Brain microvascular endothelial cell (primary cell): ENCODE results near the gene NEK10.

ENCODE experiments used
- DNase-seq: peaks from one replicate; pipeline ENCODE4 v3.0.0-alpha.2; 2020
- H3K27ac ChIP-seq: fragments of 250-450 bp; sonication (Bioruptor Pico); 2 replicates; pipeline ENCODE4 v1.5.1; 2020; ENCODE audit warnings: mild to moderate bottlenecking, moderate library complexity
- H3K27me3 ChIP-seq: fragments of 250-450 bp; sonication (Bioruptor Pico); replicated peaks from 2 replicates; pipeline ENCODE4 v1.5.1; 2020; ENCODE audit warnings: mild to moderate bottlenecking
- H3K36me3 ChIP-seq: fragments of 250-450 bp; sonication (Bioruptor Pico); replicated peaks from 2 replicates; pipeline ENCODE4 v1.5.1; 2020; ENCODE audit warnings: mild to moderate bottlenecking
- H3K4me3 ChIP-seq: 2 replicates; pipeline ENCODE4 v1.5.1; 2011; ENCODE audit warnings: low read depth, mild to moderate bottlenecking, control low read depth, low read length, moderate library complexity
- in situ Hi-C: cut with HindIII; loops from 2 replicates; pipeline ENCODE4 v1.10.0; 2017; ENCODE audit warnings: low sequenced_read_pairs, low pct_ligation_motif_present
- TF ChIP-seq, protein P1 (sequence below): IDR thresholded peaks from 2 replicates; pipeline ENCODE4 v1.5.1; 2011; ENCODE audit warnings: low read depth, mild to moderate bottlenecking, moderate library complexity, low read length, control low read depth, inconsistent platforms; ENCODE audit errors: missing control alignments

Gene NEK10

GRCh38 chr3:27317096-27317495 lies 52.1 kb downstream of the NEK10 start:
- Histone ChIP-seq H3K27ac (no peak overlapping the region), H3K27me3 (no peaks in the 10 kb centered on the region), H3K36me3 (no peaks in the 10 kb centered on the region), H3K4me3 (no peak overlapping the region)
- in situ Hi-C loops, result no loop called here
- no peak for DNase-seq
- TF ChIP-seq, protein P1, sequence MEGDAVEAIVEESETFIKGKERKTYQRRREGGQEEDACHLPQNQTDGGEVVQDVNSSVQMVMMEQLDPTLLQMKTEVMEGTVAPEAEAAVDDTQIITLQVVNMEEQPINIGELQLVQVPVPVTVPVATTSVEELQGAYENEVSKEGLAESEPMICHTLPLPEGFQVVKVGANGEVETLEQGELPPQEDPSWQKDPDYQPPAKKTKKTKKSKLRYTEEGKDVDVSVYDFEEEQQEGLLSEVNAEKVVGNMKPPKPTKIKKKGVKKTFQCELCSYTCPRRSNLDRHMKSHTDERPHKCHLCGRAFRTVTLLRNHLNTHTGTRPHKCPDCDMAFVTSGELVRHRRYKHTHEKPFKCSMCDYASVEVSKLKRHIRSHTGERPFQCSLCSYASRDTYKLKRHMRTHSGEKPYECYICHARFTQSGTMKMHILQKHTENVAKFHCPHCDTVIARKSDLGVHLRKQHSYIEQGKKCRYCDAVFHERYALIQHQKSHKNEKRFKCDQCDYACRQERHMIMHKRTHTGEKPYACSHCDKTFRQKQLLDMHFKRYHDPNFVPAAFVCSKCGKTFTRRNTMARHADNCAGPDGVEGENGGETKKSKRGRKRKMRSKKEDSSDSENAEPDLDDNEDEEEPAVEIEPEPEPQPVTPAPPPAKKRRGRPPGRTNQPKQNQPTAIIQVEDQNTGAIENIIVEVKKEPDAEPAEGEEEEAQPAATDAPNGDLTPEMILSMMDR, result no peak

- H3K27ac ChIP-seq, result no peak overlapping the region
- H3K4me3 ChIP-seq, result no peak overlapping the region
- no peak for DNase-seq
- in situ Hi-C loops, result no loop called here
- H3K36me3 ChIP-seq, result no peaks in the 10 kb centered on the region
- TF ChIP-seq, protein P1, result no peak
- no peaks in the 10 kb centered on the region for H3K27me3 ChIP-seq
Measured at GRCh38 chr3:27315003-27315402, 54.2 kb downstream of the NEK10 start.

GRCh38 chr3:27312044-27312668 lies 57.0 kb downstream of the NEK10 start:
- TF ChIP-seq, protein P1, result peak; percentile 67
- peak; percentile 86 for DNase-seq
- in situ Hi-C loops, result no loop called here
- no peaks in the 10 kb centered on the region for H3K27me3 ChIP-seq
- no peak overlapping the region for H3K4me3 ChIP-seq
- H3K27ac ChIP-seq, result peak overlapping the region; percentile 89
- H3K36me3 ChIP-seq, result no peaks in the 10 kb centered on the region

DNA sequence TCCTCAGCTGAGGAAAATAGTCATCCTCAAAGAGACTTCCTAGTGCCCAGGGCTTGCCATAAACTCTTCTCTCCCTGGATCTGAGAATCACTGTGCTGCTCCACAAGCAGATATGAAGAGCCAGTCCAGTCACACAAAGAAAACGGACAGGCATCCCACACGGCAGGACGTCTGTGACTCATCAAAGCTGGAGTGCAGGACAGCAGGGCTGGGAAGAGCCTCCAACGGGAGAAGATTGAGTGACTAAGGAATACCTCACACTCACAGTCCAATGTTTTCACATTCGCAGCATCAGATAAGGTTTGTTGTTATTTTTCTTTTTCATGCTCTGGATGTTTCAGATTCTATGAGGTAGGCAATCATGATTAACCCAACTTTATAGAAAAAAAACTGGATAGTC lies 57.8 kb downstream of the NEK10 start:
- Histone ChIP-seq H3K27me3 (no peaks in the 10 kb centered on the region), H3K4me3 (no peak overlapping the region), H3K27ac (peak overlapping the region; percentile 89), H3K36me3 (no peaks in the 10 kb centered on the region)
- TF ChIP-seq, protein P1, result no peak
- peak; percentile 99 for DNase-seq
- in situ Hi-C loops, result no loop called here

DNA sequence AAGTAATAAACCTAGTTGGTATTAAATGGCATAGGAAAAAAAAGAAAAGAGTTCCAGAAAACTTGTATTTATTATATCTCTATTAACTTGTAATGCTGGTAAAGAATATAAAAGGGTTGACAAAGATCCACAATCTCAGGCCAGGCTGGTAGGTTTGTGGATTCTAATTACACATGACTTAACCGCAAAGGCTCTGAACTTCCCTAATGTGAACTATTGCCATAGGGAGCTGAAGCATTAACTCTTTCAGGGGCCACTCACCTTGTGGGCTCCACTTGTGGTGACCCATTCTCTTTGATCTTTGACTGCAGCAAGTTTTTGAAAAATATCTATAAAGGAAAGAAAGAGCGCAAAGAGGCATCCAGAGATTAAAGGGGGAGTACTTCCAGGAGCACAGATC lies 58.5 kb downstream of the NEK10 start:
- Histone ChIP-seq H3K36me3 (no peaks in the 10 kb centered on the region), H3K4me3 (no peak overlapping the region), H3K27me3 (no peaks in the 10 kb centered on the region), H3K27ac (peak overlapping the region; percentile 86)
- peak; percentile 4 for DNase-seq
- TF ChIP-seq, protein P1, result no peak
- in situ Hi-C loops, result no loop called here

GRCh38 chr3:27307566-27307965 lies 61.6 kb downstream of the NEK10 start:
- TF ChIP-seq, protein P1, result no peak
- DNase-seq, result no peak
- Histone ChIP-seq H3K27me3 (no peaks in the 10 kb centered on the region), H3K36me3 (no peaks in the 10 kb centered on the region), H3K27ac (no peak overlapping the region), H3K4me3 (no peak overlapping the region)
- in situ Hi-C loops, result no loop called here
